Colonic mucosa (tissue), 4 donors: ENCODE data around the gene SYCN. TPM values are rescaled to one million over a fixed set of nuclear protein-coding genes. Genes with fewer than 3 reads are reported as not detected.
A peak's percentile ranks its signal among the peaks of the same experiment; 100 is the strongest.
"Not testable (repeated sequence)": the region's sequence is repeated elsewhere in the genome, so short reads cannot be mapped to it uniquely, and the experiment has no call there.

Source experiments
- DNase-seq: peaks from one replicate; pipeline ENCODE4 v3.0.0-alpha.2; 2020
- H3K27ac ChIP-seq: fragments of 200-600 bp; one replicate; pipeline ENCODE4 v1.8.0; 2021
- H3K27me3 ChIP-seq: fragments of 200-600 bp; one replicate; pipeline ENCODE4 v1.8.0; 2021
- H3K36me3 ChIP-seq: fragments of 200-600 bp; one replicate; pipeline ENCODE4 v1.8.0; 2021
- H3K4me1 ChIP-seq: fragments of 200-600 bp; one replicate; pipeline ENCODE4 v1.8.0; 2021; ENCODE audit warnings: mild to moderate bottlenecking
- H3K4me3 ChIP-seq: fragments of 200-600 bp; one replicate; pipeline ENCODE4 v1.8.0; 2021
- H3K9ac ChIP-seq, 2 donors: one replicate each; pipeline ENCODE4 v1.7.0; 2013; ENCODE audit warnings: control low read depth in 2 of 2, low read depth in 2 of 2, low read length in 2 of 2
- H3K9me3 ChIP-seq: fragments of 200-600 bp; one replicate; pipeline ENCODE4 v1.8.0; 2021
- CTCF ChIP-seq: fragments of 200-600 bp; IDR thresholded peaks from one replicate; pipeline ENCODE4 v1.8.0; 2022; ENCODE audit warnings: antibody characterized with exemption, mild to moderate bottlenecking
- intact Hi-C: fragments of 100-400 bp; cut with DNase I; formaldehyde crosslinking; loops from one replicate; pipeline ENCODE4 v1.14.1; 2022
- total RNA-seq, 2 donors: library from RNA; stranded (reverse); fragmentation: NEBNext Ultra II Directional in 1 of 2; extraction: Animal tissue kit (Norgen Biotek cat#: 25700) in 1 of 2; gene quantifications; one replicate each; pipeline ENCODE4 v1.2.1, GENCODE V29; 2021
- donor health status: healthy.
- donor health status: DM: no; HTN: no; CAD: no.
- donor health status: DM: no; HTN: no; CAD: no.

Gene SYCN
- total RNA-seq, 2 donors from 2014 or later: 2.1 TPM; not detected in 1

- Histone ChIP-seq H3K27ac (no peak overlapping the region), H3K9me3 (no peaks in the 10 kb centered on the region), H3K36me3 (no peaks in the 10 kb centered on the region), H3K4me1 (no peaks in the 10 kb centered on the region), H3K9ac (no peak overlapping the region), H3K4me3 (no peak overlapping the region), H3K27me3 (no peaks in the 10 kb centered on the region)
- TF ChIP-seq CTCF: no peak
- intact Hi-C loops: no loop called here
- no peak for DNase-seq
Measured at GRCh38 chr19:39218230-39219007, 14.4 kb upstream of the SYCN start.

- intact Hi-C loops: no loop called here
- H3K4me3 ChIP-seq: no peak overlapping the region
- no peak for TF ChIP-seq CTCF
- H3K9ac ChIP-seq: no peak overlapping the region
- H3K4me1 ChIP-seq: no peaks in the 10 kb centered on the region
- no peak for DNase-seq
- H3K36me3 ChIP-seq: no peaks in the 10 kb centered on the region
- H3K27ac ChIP-seq: no peak overlapping the region
- no peaks in the 10 kb centered on the region for H3K27me3 ChIP-seq
- no peaks in the 10 kb centered on the region for H3K9me3 ChIP-seq
Measured at GRCh38 chr19:39217094-39217493, 13.0 kb upstream of the SYCN start.

DNA sequence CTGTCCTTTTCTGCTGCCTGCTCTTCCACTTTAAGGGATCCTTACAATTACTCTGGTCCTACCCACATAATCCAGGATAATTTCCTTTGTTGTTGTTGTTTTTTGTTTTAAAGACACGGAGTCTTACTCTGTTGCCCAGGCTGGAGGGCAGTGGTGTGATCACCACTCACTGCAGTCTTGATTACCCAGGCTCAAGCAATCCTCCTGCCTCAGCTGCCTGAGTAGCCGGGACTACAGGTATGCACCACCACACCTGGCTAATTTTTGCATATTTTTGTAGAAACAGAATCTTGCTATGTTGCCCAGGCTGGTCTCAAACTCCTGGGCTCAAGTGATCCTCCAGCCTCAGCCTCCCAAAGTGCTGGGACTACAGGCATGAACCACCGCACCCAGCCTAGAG lies 11.3 kb upstream of the SYCN start:
- H3K4me3 ChIP-seq, H3K4me1 ChIP-seq, DNase-seq, H3K36me3 ChIP-seq, H3K9ac ChIP-seq, H3K9me3 ChIP-seq, H3K27ac ChIP-seq, H3K27me3 ChIP-seq, intact Hi-C loops: not testable (repeated sequence)

DNA sequence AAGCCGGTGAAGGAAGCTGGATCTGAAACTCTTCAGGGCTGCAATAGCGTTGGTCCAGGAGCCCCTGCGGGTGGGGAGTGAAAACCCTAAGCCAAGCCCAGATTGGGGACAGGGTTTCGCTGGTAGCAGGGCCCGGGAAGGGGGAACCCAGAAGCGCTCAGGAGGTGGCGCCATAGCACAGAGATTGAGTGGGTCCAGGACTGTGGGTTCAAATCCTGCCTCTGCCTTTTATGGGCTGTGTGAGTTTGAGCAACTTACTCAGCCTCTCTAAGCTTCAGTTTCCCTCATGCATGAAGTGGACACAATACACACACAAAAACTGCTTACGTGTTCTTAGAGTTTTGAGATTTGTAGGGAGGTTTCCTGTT lies 8.3 kb upstream of the SYCN start:
- DNase-seq: peak; percentile 43
- H3K9me3 ChIP-seq: no peaks in the 10 kb centered on the region
- no peak for TF ChIP-seq CTCF
- no peaks in the 10 kb centered on the region for H3K27me3 ChIP-seq
- no peaks in the 10 kb centered on the region for H3K4me1 ChIP-seq
- H3K4me3 ChIP-seq: no peak overlapping the region
- H3K36me3 ChIP-seq: no peaks in the 10 kb centered on the region
- H3K9ac ChIP-seq: no peak overlapping the region
- H3K27ac ChIP-seq: no peak overlapping the region
- intact Hi-C loops: loop anchor here (5.0 kb wide), 1 partner anchor 115 kb away; no protein-coding TSS in a partner anchor

DNA sequence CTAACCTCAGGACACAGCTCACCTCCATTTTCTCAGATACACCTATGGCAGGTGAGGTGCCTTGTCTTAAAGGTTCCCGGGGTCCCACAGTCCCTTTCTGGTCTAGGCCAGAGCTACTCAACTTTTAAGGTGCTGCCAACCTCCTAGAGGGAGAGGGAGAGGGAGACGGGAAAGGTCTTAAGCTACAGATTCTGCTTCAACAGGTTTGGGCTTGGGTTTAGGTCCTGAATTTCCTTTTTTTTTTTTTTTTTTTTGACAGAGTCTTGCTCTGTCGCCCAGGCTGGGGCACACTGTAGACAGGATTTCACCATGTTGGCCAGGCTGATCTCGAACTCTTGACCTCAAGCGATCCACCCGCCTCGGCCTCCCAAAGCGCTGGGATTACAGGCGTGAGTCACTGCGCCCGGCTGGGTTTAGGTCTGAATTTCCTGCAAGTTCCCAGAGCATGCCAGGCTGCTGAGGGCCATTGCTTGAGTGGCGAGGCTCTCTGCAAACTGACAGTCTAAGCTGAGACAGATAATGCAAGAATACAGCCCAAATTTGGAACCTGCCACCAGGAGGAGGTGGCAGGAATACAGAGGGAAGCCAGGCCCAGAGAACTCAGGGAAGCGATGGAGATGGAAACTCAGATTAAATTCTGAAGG lies 7.8 kb upstream of the SYCN start:
- intact Hi-C loops: loop anchor here (5.0 kb wide), 1 partner anchor 115 kb away; no protein-coding TSS in a partner anchor
- Histone ChIP-seq H3K4me1 (no peaks in the 10 kb centered on the region), H3K9me3 (no peaks in the 10 kb centered on the region), H3K36me3 (no peaks in the 10 kb centered on the region), H3K9ac (no peak overlapping the region), H3K27me3 (no peaks in the 10 kb centered on the region), H3K4me3 (no peak overlapping the region), H3K27ac (no peak overlapping the region)
- no peak for DNase-seq
- TF ChIP-seq CTCF: no peak

- Histone ChIP-seq H3K4me3 (no peak overlapping the region), H3K27me3 (peaks cover 11% of the 10 kb centered on the region)
- no peak for DNase-seq
Measured at GRCh38 chr19:39209196-39209595, 5.1 kb upstream of the SYCN start.

More at GRCh38 chr19:39209196-39209595, 5.1 kb upstream of the SYCN start:
- Histone ChIP-seq H3K4me1 (no peaks in the 10 kb centered on the region), H3K9me3 (no peaks in the 10 kb centered on the region), H3K36me3 (no peaks in the 10 kb centered on the region), H3K9ac (no peak overlapping the region), H3K27ac (no peak overlapping the region)
- no peak for TF ChIP-seq CTCF
- intact Hi-C loops: no loop called here
